NCI-H1048 (cell line): ENCODE measurements around the gene MOAP1.
"Not testable (repeated sequence)": the region's sequence is repeated elsewhere in the genome, so short reads cannot be mapped to it uniquely, and the experiment has no call there.

ENCODE experiments used
- DNase-seq: peaks from one replicate; lab custom pipeline; 2025; lab: John Stamatoyannopoulos, UW

The MOAP1 gene

DNA sequence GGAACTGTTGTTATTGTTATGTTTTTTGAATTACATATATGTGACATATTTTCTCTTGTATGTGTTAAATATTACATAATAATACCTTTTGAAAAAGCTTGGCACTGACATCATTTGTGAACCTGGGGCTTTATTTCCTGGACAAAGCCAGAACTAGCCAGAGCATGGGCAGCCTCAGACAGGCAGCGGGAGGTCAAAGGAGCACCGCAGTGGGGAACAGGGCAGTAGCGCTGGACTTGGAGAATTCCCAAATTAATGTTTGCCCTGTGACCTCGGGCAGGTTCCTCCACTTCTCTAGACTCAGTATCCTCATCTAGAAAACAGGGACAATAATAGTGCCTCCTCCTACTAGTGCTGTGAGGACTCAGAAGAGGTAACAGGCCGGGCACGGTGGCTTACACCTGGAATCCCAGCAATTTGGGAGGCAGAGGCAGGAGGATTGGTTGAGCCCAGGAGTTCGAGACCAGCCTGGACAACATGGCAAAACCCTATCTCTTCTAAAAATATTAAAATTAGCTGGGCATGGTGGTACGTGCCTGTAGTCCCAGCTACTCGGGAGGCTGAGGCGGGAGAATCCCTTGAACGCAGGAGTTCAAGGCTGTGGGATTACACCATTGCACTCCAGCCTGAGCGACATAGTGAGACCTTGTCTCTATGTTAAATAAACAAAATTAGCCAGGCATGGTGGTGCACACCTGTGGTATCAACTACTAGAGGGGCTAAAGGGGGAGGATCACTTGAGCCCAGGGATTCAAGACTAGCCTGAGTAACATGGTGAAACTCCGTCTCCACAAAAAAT lies 41.6 kb downstream of the MOAP1 start:
- DNase-seq = no peak

DNA sequence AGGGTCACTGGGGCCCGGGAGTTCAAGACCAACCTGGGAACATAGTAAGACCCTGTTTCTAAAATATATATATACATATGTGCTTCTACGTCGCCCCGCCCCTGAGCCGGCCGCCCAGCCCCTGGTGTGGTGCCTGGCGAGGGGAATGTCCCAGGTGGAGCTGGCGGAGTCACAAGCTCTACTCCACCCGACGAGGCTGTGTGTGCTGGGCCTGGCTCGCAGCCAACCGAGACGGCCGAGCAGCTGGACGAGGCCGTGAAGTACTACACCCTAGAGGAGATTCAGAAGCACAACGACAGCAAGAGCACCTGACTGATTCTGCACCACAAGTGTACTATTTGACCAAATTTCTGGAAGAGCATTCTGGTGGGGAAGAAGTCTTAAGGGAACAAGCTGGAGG lies 46.8 kb downstream of the MOAP1 start:
- DNase-seq = no peak

- not testable (repeated sequence) for DNase-seq
These were observed 48.2 kb downstream of the MOAP1 start for GRCh38 chr14:93136508-93136907.

- DNase-seq = no peak
These were observed 48.7 kb downstream of the MOAP1 start for GRCh38 chr14:93136009-93136408.

DNA sequence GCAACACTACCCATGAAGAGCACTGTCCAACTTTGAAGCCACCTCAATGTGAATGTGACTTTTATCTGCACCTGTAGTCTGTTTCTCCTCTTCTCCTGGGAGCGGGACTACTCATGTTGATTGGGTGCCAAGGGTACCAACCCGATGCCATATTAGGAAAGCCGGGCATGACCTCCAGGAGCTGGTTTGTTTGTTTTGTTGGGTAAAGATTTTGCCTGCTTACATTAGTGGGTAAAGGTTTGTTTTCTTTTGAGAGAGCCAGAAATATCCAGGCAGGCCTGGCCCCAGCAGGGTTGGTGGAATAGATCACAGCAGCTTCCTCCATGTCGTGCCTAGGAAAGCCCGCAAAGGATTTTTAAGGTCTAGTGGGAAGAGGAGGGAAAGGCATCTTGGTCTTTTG lies 49.3 kb downstream of the MOAP1 start:
- DNase-seq = no peak

DNA sequence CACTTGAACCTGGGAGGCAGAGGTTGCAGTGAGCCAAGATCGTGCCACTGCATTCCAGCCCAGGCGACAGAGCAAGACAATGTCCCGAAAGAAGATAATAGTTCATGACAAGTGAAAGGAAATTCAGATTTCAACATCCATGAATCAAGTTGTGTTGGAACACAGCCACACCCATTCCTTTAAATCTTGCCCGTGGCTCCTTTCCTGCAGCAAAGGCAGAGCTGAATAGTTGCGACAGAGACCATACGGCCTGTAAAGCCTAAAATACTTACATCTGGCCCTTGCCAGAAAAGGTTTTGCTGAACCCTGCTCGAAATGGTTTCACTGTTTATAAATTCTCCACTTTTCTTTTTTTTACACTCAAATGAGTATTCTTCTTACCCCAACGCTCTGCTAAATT lies 51.2 kb downstream of the MOAP1 start:
- no peak for DNase-seq

DNA sequence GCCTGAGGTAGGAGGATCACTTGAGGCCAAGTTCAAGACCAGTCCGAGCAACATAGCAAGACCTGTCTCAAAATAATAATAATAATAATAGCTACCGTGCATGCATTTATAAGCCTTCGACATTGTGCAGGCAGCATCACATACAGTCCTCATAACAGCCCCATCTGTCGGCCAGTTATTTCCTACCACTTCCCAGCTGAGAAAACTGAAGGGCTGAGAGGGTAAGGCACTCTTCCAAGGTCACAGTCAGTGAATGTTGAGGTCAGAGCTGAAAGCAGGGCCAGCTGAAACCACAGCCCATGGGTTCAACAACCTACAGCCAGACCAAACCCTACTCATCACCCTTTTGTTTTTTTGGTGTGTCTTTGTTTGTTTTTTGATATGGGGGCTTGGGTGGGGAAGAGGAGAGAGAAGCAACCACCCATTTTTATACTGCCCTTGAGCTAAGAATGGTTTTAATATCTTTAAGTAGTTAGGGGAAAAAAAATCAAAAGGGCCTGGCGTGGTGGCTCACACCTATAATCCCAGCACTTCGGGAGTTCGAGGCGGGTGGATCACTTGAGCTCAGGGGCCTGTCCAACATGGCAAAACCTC lies 52.1 kb downstream of the MOAP1 start:
- no peak for DNase-seq
